ENCODE results near the gene SH3PXD2B.

DNA sequence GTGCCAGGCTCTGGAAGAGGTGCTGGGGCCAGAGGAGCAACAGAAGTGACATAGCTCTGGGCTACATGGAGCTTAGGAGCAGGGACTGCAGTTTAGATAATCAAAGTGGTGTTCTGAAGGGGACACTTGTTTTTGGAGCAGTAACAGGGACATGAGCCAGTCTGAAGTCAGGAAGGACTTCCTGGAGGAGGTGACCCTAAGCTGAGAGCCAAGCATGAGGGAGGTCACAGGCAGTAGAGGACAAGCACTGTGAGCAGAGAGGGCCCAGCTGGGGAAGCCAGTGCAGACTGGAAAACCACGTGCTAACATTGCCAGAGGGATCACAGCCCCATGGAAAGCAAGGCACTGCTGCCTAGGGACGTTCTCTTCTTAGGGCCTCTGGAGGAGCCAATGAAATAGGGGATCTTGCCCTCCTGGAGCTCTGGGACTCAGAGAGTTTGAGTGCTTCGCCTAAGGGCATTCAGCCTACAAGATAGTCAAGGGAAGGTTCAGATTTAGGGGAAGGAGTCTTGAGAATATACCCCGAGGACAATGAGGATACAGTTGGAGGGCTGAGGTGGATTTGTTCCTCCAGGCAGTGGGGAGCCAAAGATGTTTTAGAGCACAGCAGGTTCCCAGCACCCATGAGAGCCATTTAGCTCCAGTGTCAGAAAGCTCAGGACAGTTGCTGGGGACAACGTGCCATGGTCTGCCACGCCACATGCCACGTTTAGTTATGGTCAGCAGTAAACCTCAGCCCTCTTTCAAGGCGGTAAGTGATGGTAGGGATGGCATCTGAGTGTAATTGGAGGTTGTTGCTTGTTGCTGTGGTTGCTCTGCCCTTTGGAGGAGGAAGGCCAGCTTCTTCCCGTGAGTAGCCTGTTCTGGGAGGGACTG, 40.5 kb upstream of the SH3PXD2B start:
- TF ChIP-seq CTCF (IDR thresholded peaks at IDR 0.05) (no peak), POLR2A (IDR thresholded peaks at IDR 0.05) (no peak)

All from right lobe of liver (tissue), 4 donors.